ENCODE measurements around the gene RBFOX2.

GRCh38 chr22:35915477-35916013 is 113.1 kb downstream of the RBFOX2 start:
- TF ChIP-seq, protein P1, sequence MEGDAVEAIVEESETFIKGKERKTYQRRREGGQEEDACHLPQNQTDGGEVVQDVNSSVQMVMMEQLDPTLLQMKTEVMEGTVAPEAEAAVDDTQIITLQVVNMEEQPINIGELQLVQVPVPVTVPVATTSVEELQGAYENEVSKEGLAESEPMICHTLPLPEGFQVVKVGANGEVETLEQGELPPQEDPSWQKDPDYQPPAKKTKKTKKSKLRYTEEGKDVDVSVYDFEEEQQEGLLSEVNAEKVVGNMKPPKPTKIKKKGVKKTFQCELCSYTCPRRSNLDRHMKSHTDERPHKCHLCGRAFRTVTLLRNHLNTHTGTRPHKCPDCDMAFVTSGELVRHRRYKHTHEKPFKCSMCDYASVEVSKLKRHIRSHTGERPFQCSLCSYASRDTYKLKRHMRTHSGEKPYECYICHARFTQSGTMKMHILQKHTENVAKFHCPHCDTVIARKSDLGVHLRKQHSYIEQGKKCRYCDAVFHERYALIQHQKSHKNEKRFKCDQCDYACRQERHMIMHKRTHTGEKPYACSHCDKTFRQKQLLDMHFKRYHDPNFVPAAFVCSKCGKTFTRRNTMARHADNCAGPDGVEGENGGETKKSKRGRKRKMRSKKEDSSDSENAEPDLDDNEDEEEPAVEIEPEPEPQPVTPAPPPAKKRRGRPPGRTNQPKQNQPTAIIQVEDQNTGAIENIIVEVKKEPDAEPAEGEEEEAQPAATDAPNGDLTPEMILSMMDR (IDR thresholded peaks at IDR 0.05) = no peak
- no peak for TF ChIP-seq POLR2A (IDR thresholded peaks at IDR 0.05)
